ENCODE data around the gene MLF2.

MLF2 gene

DNA sequence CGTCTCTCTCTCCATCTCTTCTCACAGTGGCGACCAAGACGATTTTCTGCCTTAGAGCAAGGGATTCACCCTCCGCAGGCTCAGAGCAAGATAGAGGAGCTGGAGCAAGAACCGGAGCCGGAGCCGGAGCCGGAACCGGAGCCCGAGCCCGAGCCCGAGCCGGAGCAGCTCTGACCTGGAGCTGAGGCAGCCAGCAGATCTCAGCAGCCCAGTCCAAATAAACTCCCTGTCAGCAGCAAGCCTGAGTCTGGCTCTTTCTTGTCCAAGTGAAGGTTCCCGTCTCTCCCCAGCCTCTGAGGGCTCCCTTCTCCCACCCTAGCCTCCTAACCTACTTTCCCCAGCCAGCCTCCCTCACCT, 25.3 kb upstream of the MLF2 start:
- DNase-seq (ENCODE audit: low read depth): peak; percentile 62
- TF ChIP-seq, protein P1, sequence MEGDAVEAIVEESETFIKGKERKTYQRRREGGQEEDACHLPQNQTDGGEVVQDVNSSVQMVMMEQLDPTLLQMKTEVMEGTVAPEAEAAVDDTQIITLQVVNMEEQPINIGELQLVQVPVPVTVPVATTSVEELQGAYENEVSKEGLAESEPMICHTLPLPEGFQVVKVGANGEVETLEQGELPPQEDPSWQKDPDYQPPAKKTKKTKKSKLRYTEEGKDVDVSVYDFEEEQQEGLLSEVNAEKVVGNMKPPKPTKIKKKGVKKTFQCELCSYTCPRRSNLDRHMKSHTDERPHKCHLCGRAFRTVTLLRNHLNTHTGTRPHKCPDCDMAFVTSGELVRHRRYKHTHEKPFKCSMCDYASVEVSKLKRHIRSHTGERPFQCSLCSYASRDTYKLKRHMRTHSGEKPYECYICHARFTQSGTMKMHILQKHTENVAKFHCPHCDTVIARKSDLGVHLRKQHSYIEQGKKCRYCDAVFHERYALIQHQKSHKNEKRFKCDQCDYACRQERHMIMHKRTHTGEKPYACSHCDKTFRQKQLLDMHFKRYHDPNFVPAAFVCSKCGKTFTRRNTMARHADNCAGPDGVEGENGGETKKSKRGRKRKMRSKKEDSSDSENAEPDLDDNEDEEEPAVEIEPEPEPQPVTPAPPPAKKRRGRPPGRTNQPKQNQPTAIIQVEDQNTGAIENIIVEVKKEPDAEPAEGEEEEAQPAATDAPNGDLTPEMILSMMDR (conservative IDR thresholded peaks at IDR 0.05; ENCODE audit: low read depth, low read length): no peak
- H3K4me3 ChIP-seq (ENCODE audit: low read depth, low read length): peak overlapping the region; percentile 53

DNA sequence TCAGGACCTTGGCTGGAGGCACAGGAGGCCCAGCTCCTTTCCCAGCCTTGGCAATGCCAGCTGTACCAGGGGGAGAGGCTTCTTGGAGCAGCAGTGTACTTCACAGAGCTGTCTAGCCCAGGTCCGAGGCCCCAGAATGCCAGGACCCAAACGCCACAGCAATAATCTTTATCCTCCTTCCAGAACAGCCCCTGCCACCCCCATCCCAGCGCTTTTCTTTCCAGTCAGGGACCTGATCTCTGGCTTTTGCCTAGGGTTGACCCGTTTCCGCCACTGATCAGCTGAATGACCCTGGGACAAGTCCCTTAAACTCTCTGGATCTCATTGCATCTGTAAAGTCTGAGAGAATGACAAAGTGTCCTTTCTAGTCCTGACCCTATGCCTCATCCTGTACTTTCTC, 24.4 kb upstream of the MLF2 start:
- no peak overlapping the region for H3K4me3 ChIP-seq (ENCODE audit: low read depth, low read length)
- no peak for DNase-seq (ENCODE audit: low read depth)
- TF ChIP-seq, protein P1 (conservative IDR thresholded peaks at IDR 0.05; ENCODE audit: low read depth, low read length): no peak

DNA sequence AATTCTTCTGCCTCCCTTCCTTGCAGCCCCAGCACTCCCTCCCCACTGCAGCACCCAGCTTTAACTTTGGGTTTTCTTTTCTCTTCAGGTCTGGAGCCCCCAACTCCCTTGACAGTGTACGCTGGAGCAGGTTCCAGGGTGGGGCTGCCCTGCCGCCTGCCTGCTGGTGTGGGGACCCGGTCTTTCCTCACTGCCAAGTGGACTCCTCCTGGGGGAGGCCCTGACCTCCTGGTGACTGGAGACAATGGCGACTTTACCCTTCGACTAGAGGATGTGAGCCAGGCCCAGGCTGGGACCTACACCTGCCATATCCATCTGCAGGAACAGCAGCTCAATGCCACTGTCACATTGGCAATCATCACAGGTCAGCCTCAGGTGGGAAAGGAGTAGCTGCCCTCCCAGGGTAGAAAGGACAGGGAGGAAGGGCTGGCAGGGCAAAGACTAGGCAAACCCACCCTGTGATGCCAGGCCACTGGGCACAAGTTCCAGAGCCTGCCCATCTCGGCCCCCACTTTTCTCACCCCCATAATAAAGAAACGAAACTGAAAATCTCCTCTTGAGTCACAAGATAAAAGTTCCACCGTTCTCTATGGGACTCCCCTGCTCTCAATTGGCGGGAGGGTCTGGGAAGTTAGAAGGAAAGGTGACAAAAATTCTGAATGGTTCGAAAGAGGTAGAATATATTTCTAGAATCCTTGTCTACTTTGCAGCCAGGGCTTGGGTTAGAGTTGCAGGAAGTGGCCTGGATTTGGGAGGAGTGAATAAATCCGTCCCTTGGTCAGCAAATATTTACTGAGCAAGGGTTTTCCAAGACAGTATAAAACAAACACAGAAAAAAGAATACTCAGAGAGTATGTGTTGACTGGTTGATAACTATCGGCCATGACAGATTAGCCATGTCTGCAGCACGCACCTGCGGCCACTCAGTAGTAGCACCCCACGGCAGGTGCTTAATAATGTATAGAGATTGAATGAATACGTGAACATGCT, 22.5 kb upstream of the MLF2 start:
- TF ChIP-seq, protein P1 (conservative IDR thresholded peaks at IDR 0.05; ENCODE audit: low read depth, low read length): no peak
- DNase-seq (ENCODE audit: low read depth): no peak
- H3K4me3 ChIP-seq (ENCODE audit: low read depth, low read length): no peak overlapping the region

DNA sequence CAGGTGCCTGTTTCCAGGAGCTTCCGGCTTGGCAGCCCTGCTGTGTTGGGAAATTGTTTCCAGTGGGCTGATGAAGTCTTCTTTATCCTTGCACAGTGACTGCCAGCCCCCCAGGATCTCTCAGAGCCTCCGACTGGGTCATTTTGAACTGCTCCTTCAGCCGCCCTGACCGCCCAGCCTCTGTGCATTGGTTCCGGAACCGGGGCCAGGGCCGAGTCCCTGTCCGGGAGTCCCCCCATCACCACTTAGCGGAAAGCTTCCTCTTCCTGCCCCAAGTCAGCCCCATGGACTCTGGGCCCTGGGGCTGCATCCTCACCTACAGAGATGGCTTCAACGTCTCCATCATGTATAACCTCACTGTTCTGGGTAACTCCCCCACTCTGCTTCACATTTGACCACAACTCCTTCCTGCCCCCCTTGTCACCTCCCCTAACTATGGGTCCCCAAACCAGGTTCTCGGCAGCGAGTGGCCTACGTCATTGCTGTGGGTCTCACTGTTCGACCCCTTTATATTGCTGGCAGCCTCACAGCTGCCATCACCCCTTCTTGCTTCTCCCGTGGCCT, 21.6 kb upstream of the MLF2 start:
- TF ChIP-seq, protein P1 (conservative IDR thresholded peaks at IDR 0.05; ENCODE audit: low read depth, low read length): no peak
- no peak for DNase-seq (ENCODE audit: low read depth)
- no peak overlapping the region for H3K4me3 ChIP-seq (ENCODE audit: low read depth, low read length)

DNA sequence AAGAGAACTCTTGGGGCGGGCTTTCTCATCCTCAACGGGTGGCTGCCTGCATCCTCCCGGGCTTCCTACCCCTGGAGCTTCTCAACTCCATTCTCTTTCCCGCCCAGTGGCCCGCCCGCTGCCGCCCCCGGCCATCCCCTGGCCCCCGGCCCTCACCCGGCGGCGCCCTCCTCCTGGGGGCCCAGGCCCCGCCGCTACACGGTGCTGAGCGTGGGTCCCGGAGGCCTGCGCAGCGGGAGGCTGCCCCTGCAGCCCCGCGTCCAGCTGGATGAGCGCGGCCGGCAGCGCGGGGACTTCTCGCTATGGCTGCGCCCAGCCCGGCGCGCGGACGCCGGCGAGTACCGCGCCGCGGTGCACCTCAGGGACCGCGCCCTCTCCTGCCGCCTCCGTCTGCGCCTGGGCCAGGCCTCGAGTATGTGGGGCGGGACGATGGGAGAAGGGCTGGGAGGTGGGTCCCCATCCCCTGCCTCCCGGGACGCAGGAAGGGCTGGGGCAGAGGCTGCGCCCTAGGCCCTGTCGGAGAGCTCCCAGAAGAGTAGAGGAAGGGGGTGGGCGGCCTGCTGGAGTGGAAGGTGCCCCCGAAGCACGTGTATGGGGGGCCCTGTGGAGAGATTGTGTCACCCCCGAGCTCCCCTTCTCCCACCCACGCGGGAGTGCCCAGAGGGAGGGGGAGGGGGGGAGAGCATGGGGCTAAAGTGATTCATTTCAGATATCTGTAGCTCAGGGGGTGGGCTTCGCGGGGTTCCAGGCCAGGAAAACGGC, 20.8 kb upstream of the MLF2 start:
- DNase-seq (ENCODE audit: low read depth): no peak
- TF ChIP-seq, protein P1 (conservative IDR thresholded peaks at IDR 0.05; ENCODE audit: low read depth, low read length): no peak
- no peak overlapping the region for H3K4me3 ChIP-seq (ENCODE audit: low read depth, low read length)

DNA sequence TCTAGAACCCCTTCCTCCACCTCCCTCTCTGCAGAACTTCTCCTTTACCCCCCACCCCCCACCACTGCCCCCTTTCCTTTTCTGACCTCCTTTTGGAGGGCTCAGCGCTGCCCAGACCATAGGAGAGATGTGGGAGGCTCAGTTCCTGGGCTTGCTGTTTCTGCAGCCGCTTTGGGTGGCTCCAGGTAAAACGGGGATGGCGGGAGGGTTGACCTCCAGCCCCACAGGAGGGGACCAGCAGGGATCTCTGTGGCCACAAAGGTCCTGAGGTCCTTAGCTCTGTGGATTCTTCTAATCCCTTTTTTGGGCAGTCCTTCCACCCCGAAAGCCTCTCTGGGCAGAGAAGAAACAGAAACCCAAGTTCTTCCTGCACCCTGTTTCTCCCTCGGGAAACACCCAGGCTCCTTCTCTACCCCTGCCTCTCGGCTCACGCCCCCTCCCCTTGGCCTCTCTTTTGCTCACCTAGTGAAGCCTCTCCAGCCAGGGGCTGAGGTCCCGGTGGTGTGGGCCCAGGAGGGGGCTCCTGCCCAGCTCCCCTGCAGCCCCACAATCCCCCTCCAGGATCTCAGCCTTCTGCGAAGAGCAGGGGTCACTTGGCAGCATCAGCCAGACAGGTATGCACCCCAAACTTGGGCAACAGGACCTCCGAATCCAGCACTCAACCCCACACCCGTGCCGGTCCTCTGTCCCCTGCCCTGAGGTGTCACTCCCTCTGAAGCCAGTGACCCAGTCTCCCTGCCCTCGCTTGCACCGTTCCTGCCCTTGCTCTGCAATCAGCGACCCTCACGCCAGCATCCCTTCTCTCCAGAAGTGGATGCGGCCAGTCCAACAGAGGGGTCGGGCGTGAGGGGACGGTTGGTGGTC, 20.0 kb upstream of the MLF2 start:
- no peak for DNase-seq (ENCODE audit: low read depth)
- TF ChIP-seq, protein P1 (conservative IDR thresholded peaks at IDR 0.05; ENCODE audit: low read depth, low read length): no peak
- no peak overlapping the region for H3K4me3 ChIP-seq (ENCODE audit: low read depth, low read length)
